Thyroid gland (tissue), 4 donors: Measurements from ENCODE around the gene FDXR. TPM values are rescaled to one million over a fixed set of nuclear protein-coding genes. Genes with fewer than 3 reads are reported as not detected.

Experiments used
- DNase-seq, 2 donors: peaks; one replicate each; pipeline ENCODE4 v3.0.0-alpha.2; 2019
- H3K27ac ChIP-seq, 3 donors: fragments of 200-600 bp; sonication (generic); 1 replicate in 2 of 3; 2 replicates in 1 of 3; pipeline ENCODE4 v1.5.1; 2016 to 2019; ENCODE audit warnings: mild to moderate bottlenecking in 1 of 3, moderate library complexity in 1 of 3
- H3K27me3 ChIP-seq: fragments of 200-600 bp; sonication (generic); one replicate; pipeline ENCODE4 v1.5.1; 2019
- H3K36me3 ChIP-seq, 2 donors: fragments of 200-600 bp; sonication (generic); one replicate each; pipeline ENCODE4 v1.5.1; 2016 to 2019
- H3K4me1 ChIP-seq, 2 donors: fragments of 200-600 bp; sonication (generic); one replicate each; pipeline ENCODE4 v1.5.1; 2017 to 2019
- H3K4me3 ChIP-seq, 3 donors: fragments of 200-600 bp; sonication (generic); replicated peaks in 1 of 3; 1 replicate in 2 of 3; 2 replicates in 1 of 3; pipeline ENCODE4 v1.5.1; 2016; ENCODE audit warnings: mild to moderate bottlenecking in 1 of 3
- H3K9me3 ChIP-seq: fragments of 200-600 bp; sonication (generic); one replicate; pipeline ENCODE4 v1.5.1; 2017
- CTCF ChIP-seq, 6 experiments: fragments of 200-600 bp in 3 of 6; fragments of 450-650 bp in 3 of 6; sonication (generic) in 3 of 6; IDR thresholded peaks; one replicate each; pipeline ENCODE4 v1.5.1; 2016 to 2019; ENCODE audit warnings: antibody characterized with exemption in 6 of 6, mild to moderate bottlenecking in 2 of 6, inconsistent platforms in 1 of 6, moderate library complexity in 1 of 6
- POLR2A ChIP-seq, 2 donors: fragments of 450-650 bp; IDR thresholded peaks; one replicate each; pipeline ENCODE4 v1.6.1; 2017; ENCODE audit warnings: antibody characterized with exemption in 2 of 2, mild to moderate bottlenecking in 2 of 2, moderate library complexity in 1 of 2
- WGBS, 2 donors: methylation state at CpG; one replicate each; pipeline ENCODE4 v1.1.5; 2017; 5-methylcytosine and 5-hydroxymethylcytosine counted together
- intact Hi-C: fragments of 100-400 bp; cut with DNase I; formaldehyde crosslinking; loops from one replicate; pipeline ENCODE4 v1.15.1; 2023
- total RNA-seq, 4 donors: library from RNA; depleted of rRNA; stranded (reverse); fragments of >200 nt; gene quantifications; one replicate each; pipeline ENCODE4 v1.2.3, GENCODE V29; 2016

The FDXR gene
- total RNA-seq, 4 donors from 2014 or later: 5.9 to 18.6 (median 10.2) TPM

GRCh38 chr17:74836691-74837467 lies 35.9 kb downstream of the FDXR start:
- Histone ChIP-seq H3K27ac (no peak overlapping the region), H3K27me3 (no peaks in the 10 kb centered on the region), H3K4me3 (no peak overlapping the region), H3K4me1 (peaks cover 39 to 61% of the 10 kb centered on the region in 2 donors), H3K9me3 (no peaks in the 10 kb centered on the region), H3K36me3 (no peaks in the 10 kb centered on the region)
- intact Hi-C loops: no loop called here
- no peak for TF ChIP-seq CTCF (IDR thresholded peaks at IDR 0.05)
- no peak for TF ChIP-seq POLR2A (IDR thresholded peaks at IDR 0.05)
- DNase-seq: no peak
- 94 to 97% methylated on average over 11 to 14 of the region's 19 CpGs for WGBS, 2 donors

GRCh38 chr17:74836191-74836590 lies 36.6 kb downstream of the FDXR start:
- intact Hi-C loops: no loop called here
- H3K36me3 ChIP-seq: no peaks in the 10 kb centered on the region
- 94 to 97% methylated on average over 25 to 26 of the region's 26 CpGs for WGBS, 2 donors
- no peak overlapping the region for H3K4me3 ChIP-seq
- H3K4me1 ChIP-seq: peaks cover 32 to 60% of the 10 kb centered on the region in 2 donors
- H3K9me3 ChIP-seq: no peaks in the 10 kb centered on the region
- no peak for DNase-seq
- TF ChIP-seq POLR2A (IDR thresholded peaks at IDR 0.05) (no peak), CTCF (IDR thresholded peaks at IDR 0.05) (no peak)
- H3K27ac ChIP-seq: no peak overlapping the region
- no peaks in the 10 kb centered on the region for H3K27me3 ChIP-seq

GRCh38 chr17:74833501-74834377 lies 39.1 kb downstream of the FDXR start:
- no peak overlapping the region for H3K4me3 ChIP-seq
- no peaks in the 10 kb centered on the region for H3K36me3 ChIP-seq
- H3K4me1 ChIP-seq: peaks cover 30 to 67% of the 10 kb centered on the region in 2 donors
- 28 to 31% methylated on average over 10 to 15 of the region's 16 CpGs for WGBS, 2 donors
- no peaks in the 10 kb centered on the region for H3K9me3 ChIP-seq
- intact Hi-C loops: no loop called here
- peak; percentile 90 to 94 for DNase-seq
- TF ChIP-seq CTCF (IDR thresholded peaks at IDR 0.05) (no peak), POLR2A (IDR thresholded peaks at IDR 0.05) (no peak)
- no peaks in the 10 kb centered on the region for H3K27me3 ChIP-seq
- peak overlapping the region; percentile 63 to 66 (median 64) for H3K27ac ChIP-seq

- Histone ChIP-seq H3K36me3 (no peaks in the 10 kb centered on the region), H3K4me1 (peaks cover 38 to 72% of the 10 kb centered on the region in 2 donors), H3K4me3 (no peak overlapping the region), H3K27me3 (no peaks in the 10 kb centered on the region), H3K9me3 (no peaks in the 10 kb centered on the region), H3K27ac (peak overlapping the region in 1 of 3 donors; percentile 64)
- peak; percentile 62 to 64 for DNase-seq
- TF ChIP-seq POLR2A (IDR thresholded peaks at IDR 0.05) (no peak), CTCF (IDR thresholded peaks at IDR 0.05) (no peak)
- intact Hi-C loops: no loop called here
- WGBS, 2 donors: 62 to 80% methylated on average over 9 of the region's 9 CpGs
These were observed 40.4 kb downstream of the FDXR start for GRCh38 chr17:74832421-74832820.
